Panc1 (cell line): ENCODE data around the gene ADTRP. TPM values are rescaled to one million over a fixed set of nuclear protein-coding genes. Genes with fewer than 3 reads are reported as not detected.

Experiments used
- ATAC-seq: fragments of 200-7000 bp; cut with Tn5 transposase; 2 replicates; pipeline ENCODE4 v1.9.1; 2020; ENCODE audit warnings: mild to moderate bottlenecking, moderate library complexity
- BruUV-seq: library from RNA; stranded (reverse); fragments of 400-500 nt; replicated peaks from 2 replicates; lab custom pipeline; 2021; lab: Mats Ljungman, UMichigan
- CTCF ChIA-PET: fragments of 300-600 bp; sonication (Branson Sonifier 250); formaldehyde crosslinking; loops from one replicate; lab custom pipeline; 2022; ENCODE audit warnings: antibody characterized with exemption; lab: Charles Lee
- POLR2A ChIA-PET: fragments of 300-600 bp; sonication (Branson Sonifier 250); formaldehyde crosslinking; loops from one replicate; lab custom pipeline; 2022; ENCODE audit warnings: antibody characterized with exemption; lab: Charles Lee
- DNase-seq: peaks from one replicate; pipeline ENCODE4 v3.0.0-alpha.2; 2010; ENCODE audit warnings: low read depth, low spot score
- H3K27ac ChIP-seq: 2 replicates; pipeline ENCODE4 v1.5.1; 2011; ENCODE audit warnings: mild to moderate bottlenecking, low read length, inconsistent platforms
- H3K27me3 ChIP-seq: fragments of 200-500 bp; sonication (Bioruptor generic); 2 replicates; pipeline ENCODE4 v1.6.0; 2014; ENCODE audit warnings: low read length, inconsistent platforms; ENCODE audit not compliant: control insufficient read depth, insufficient read depth
- H3K36me3 ChIP-seq: fragments of 200-500 bp; sonication (Bioruptor generic); 2 replicates; pipeline ENCODE4 v1.5.1; 2014; ENCODE audit warnings: inconsistent platforms, mild to moderate bottlenecking, low read length, moderate library complexity; ENCODE audit not compliant: control insufficient read depth, insufficient read depth
- H3K4me1 ChIP-seq: 2 replicates; pipeline ENCODE4 v1.5.1; 2011; ENCODE audit warnings: inconsistent platforms, mild to moderate bottlenecking, low read length, moderate library complexity; ENCODE audit not compliant: control insufficient read depth, insufficient read depth
- H3K4me3 ChIP-seq, 2 experiments: 2 replicates each; pipeline ENCODE4 v1.5.1; 2011 to 2012; ENCODE audit warnings: low read depth in 2 of 2, low read length in 2 of 2, mild to moderate bottlenecking in 2 of 2, inconsistent platforms in 1 of 2, moderate library complexity in 1 of 2
- H3K9me3 ChIP-seq: fragments of 200-500 bp; sonication (Bioruptor generic); 2 replicates; pipeline ENCODE4 v1.5.1; 2014; ENCODE audit warnings: low read depth, mild to moderate bottlenecking, inconsistent platforms, low read length, moderate library complexity; ENCODE audit not compliant: control insufficient read depth, insufficient read depth
- CTCF ChIP-seq: fragments of 450-650 bp; IDR thresholded peaks from 2 replicates; pipeline ENCODE4 v1.5.1; 2017; ENCODE audit warnings: mild to moderate bottlenecking
- POLR2AphosphoS5 ChIP-seq: IDR thresholded peaks from 2 replicates; pipeline ENCODE4 v1.6.1; 2012; ENCODE audit warnings: mild to moderate bottlenecking, low read depth, low read length, moderate library complexity
- REST ChIP-seq, 2 experiments: IDR thresholded peaks; 2 replicates each; pipeline ENCODE4 v1.6.1; 2011 to 2012; ENCODE audit warnings: low read depth in 2 of 2, control low read depth in 1 of 2, low read length in 1 of 2, mild to moderate bottlenecking in 1 of 2, moderate library complexity in 1 of 2; ENCODE audit not compliant: insufficient read depth in 1 of 2
- SIN3A ChIP-seq: IDR thresholded peaks from 2 replicates; pipeline ENCODE4 v1.6.1; 2012; ENCODE audit warnings: low read depth, mild to moderate bottlenecking, low read length, moderate library complexity, borderline replicate concordance; ENCODE audit not compliant: insufficient read depth
- TCF7L2 ChIP-seq: IDR thresholded peaks from 2 replicates; pipeline ENCODE4 v1.6.1; 2011; ENCODE audit warnings: mild to moderate bottlenecking, low read depth, low read length, inconsistent platforms
- in situ Hi-C: cut with HindIII; loops from 2 replicates; pipeline ENCODE4 v1.10.0; 2016; ENCODE audit warnings: low sequenced_read_pairs, low pct_unique_long_range_greater_than_20kb
- intact Hi-C: fragments of 100-400 bp; cut with micrococcal nuclease; formaldehyde crosslinking; loops from one replicate; pipeline ENCODE4 v1.10.0; 2022; ENCODE audit not compliant: unreplicated experiment
- total RNA-seq: library from RNA; stranded (reverse); gene quantifications from one replicate; pipeline ENCODE4 v1.2.1, GENCODE V29; 2021; ENCODE audit not compliant: unreplicated experiment

The ADTRP gene
- total RNA-seq, 1 experiment from 2014 or later: not detected

GRCh38 chr6:11685481-11686093, 93.0 kb downstream of the ADTRP start:
- H3K27ac ChIP-seq: no peak overlapping the region
- ATAC-seq (no peak), DNase-seq (no peak)
- no peaks in the 10 kb centered on the region for H3K9me3 ChIP-seq
- H3K4me1 ChIP-seq: no peaks in the 10 kb centered on the region
- ChIA-PET CTCF (no interaction called here), POLR2A (no interaction called here)
- no TSS peak for BruUV-seq
- no peak for TF ChIP-seq POLR2AphosphoS5
- no peak for TF ChIP-seq SIN3A
- TF ChIP-seq TCF7L2: no peak
- no peak for TF ChIP-seq CTCF
- H3K4me3 ChIP-seq: no peak overlapping the region
- no peaks in the 10 kb centered on the region for H3K27me3 ChIP-seq
- no peaks in the 10 kb centered on the region for H3K36me3 ChIP-seq
- intact Hi-C loops: no loop called here
- in situ Hi-C loops: no loop called here

GRCh38 chr6:11684901-11685480, 93.6 kb downstream of the ADTRP start:
- Histone ChIP-seq H3K9me3 (no peaks in the 10 kb centered on the region; the same call in 1 of the 2 replicates), H3K4me3 (no peak overlapping the region), H3K27ac (no peak overlapping the region), H3K36me3 (no peaks in the 10 kb centered on the region), H3K27me3 (no peaks in the 10 kb centered on the region), H3K4me1 (no peaks in the 10 kb centered on the region)
- ChIA-PET POLR2A (no interaction called here), CTCF (no interaction called here)
- in situ Hi-C loops: no loop called here
- intact Hi-C loops: no loop called here
- no peak for TF ChIP-seq SIN3A
- no peak for TF ChIP-seq TCF7L2
- TF ChIP-seq CTCF: no peak
- no peak for TF ChIP-seq POLR2AphosphoS5
- no peak for TF ChIP-seq REST (IDR thresholded peaks at IDR 0.05; ENCODE audit: insufficient read depth in 1 of 2, low read depth in 2 of 2, low read length in 1 of 2)
- DNase-seq (no peak), ATAC-seq (no peak)
- no TSS peak for BruUV-seq
